ENCODE data around the gene AKR1B15.

DNA sequence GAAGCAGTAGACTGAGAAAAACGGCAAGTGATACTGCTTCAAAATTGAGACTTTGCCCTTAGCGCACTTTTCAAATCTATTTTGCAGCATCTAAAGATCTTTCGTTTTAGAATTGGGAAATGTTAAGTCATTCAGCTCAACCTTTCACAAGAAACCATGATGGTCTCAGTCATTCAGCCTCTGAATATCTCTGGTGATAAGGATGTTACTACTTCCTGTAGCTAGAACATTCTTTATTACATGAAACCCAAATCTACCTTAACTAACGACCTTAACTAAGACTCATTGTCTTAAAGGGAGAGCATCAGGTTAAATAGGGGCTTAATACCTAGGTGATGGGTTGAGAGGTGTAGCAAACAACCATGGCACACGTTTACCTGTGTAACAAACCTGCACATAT is 47.9 kb upstream of the AKR1B15 start:
- TF ChIP-seq, protein P1, sequence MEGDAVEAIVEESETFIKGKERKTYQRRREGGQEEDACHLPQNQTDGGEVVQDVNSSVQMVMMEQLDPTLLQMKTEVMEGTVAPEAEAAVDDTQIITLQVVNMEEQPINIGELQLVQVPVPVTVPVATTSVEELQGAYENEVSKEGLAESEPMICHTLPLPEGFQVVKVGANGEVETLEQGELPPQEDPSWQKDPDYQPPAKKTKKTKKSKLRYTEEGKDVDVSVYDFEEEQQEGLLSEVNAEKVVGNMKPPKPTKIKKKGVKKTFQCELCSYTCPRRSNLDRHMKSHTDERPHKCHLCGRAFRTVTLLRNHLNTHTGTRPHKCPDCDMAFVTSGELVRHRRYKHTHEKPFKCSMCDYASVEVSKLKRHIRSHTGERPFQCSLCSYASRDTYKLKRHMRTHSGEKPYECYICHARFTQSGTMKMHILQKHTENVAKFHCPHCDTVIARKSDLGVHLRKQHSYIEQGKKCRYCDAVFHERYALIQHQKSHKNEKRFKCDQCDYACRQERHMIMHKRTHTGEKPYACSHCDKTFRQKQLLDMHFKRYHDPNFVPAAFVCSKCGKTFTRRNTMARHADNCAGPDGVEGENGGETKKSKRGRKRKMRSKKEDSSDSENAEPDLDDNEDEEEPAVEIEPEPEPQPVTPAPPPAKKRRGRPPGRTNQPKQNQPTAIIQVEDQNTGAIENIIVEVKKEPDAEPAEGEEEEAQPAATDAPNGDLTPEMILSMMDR (IDR thresholded peaks at IDR 0.05; ENCODE audit: low read length) = no peak
- TF ChIP-seq EZH2 (IDR thresholded peaks at IDR 0.05; ENCODE audit: borderline replicate concordance, low read length) = no peak
